ENCODE results near the gene C8B.

The C8B gene

GRCh38 chr1:56970280-56970679 lies 4.5 kb upstream of the C8B start:
- no peak for DNase-seq

DNA sequence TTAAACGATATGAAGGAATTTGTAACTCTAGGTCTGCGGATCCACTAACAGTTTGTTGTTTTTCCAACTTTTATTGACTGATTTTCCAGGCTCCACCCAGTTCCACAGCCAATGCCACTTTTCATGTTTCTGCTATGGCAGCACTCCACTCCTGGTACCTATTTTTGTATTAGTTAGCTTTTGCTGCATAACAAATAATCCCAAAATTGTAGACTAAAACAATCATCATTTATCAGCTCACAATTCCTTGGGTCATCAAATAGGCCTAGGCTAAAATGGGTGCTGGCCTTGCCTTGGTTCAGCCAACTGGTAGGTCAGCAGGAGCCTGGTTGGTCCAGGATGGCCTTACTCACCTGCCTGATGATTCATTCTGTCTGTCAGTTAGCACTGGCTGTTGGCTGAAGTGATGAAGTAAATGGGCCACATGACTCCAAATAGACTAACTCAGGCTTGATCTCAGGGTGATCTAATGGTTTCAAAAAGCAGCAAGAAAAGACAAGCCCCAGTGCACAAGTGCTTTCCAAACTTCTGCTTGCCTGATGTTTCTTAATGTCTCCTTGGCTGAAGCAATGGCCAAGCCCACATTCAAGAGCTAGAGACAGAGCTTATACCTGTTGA lies 3.2 kb upstream of the C8B start:
- DNase-seq: no peak

DNA sequence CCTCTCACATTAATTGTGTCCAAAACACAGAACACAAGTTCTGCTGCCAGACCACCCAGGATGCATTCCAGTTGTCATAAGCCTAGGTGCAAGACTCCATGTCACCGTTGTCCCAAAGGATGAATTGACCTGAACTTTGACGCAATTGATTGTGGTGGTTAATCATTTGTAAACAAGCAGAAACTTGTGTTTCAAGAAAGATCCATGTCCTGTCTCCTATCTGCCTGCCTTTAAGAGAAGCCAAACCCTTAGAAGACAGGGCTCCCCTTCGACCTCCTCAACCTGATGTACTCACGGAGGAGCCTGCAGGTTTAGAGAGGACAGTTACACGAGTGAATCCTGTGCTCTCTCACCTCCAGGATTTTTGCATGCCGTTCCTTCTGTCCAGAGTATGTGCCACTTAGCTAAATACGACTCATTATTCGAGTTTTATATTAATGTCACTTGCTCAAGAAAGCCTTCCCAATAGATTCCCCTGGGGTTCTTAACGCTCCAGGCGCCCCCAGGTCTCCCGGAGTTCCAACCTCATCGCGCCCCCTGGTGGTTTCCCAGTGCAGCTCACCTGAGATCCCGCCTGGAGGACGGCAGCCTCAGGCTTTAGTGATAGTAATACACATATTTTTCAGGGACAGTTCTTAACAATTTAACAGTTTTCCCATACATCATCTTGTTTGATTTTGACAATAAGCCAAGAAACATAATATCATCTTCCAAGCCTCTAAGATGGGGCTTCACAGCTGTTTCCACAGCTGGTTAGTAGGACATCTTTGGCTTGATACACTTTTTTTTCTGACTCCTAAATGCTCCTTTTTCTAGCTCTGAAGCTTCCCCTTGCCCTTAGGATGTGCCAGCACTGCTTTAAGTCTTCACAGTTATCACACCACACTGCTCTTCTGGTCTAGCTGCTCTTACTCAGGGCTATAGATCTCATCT lies 2.4 kb upstream of the C8B start:
- peak; percentile 47 for DNase-seq

- no peak for DNase-seq
Observed at GRCh38 chr1:56967355-56967754, 1.5 kb upstream of the C8B start.

- DNase-seq: no peak
Observed at GRCh38 chr1:56966698-56966999, 834 bp upstream of the C8B start.

- no peak for DNase-seq
Observed at GRCh38 chr1:56965191-56965590, 624 bp downstream of the C8B start.

- DNase-seq: no peak
Observed at GRCh38 chr1:56964349-56965017, 1.3 kb downstream of the C8B start.

DNA sequence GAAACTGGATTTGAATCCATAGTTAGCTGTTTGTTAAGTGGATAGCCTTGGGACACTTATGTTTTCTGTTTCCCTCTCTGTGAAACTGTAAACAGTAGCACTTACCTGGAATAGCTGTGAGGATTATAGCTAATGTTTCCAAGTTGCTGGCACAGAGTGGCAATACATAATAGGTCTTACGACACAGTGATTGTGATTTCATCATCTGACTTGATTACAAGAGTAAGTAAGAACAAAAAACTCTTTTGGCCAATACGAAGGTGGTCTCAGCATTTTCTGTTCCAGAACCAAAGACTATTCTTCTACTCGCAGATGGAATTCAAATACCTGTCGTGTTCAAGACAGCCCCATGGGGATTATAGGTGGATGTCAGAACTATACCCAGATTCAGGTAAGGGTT lies 2.1 kb downstream of the C8B start:
- DNase-seq: no peak

DNA sequence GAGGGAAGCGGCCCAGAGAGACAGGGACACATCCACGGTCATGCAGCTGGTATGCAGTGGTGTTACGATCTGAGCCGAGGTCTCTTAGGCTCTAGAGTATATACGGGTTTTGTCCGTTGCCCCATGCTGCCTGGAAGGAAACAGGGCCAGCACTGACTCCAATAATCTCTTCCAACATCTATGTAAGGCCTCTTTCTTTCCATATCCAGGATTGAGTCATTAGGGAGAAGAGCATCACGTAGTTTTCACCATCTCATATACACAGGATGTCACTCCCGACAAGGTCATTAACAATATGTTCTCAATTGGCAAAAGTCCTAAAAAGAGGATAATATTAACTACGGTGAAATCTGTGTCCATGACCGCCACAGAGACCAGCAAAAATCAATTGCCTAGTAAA lies 4.4 kb downstream of the C8B start:
- no peak for DNase-seq

DNA sequence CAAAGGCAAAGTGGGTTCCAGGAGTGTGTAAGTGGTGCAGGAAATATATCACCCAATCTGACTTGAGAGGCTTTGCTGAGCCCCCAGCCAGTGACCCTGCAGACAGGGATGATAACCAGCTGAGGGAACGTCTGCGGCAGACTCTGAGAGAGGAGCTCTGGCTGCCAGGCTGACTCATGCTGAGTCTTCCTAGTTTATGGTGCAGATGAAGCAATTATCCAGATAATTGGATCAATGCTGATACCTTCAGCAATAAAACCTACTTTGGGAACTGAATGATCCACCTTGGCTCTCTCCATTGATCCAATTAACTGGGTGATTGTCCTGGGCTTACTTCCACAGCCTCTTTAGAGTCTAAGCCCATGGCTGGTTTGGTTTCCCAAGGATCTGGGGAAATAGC lies 7.3 kb downstream of the C8B start:
- DNase-seq: no peak

DNA sequence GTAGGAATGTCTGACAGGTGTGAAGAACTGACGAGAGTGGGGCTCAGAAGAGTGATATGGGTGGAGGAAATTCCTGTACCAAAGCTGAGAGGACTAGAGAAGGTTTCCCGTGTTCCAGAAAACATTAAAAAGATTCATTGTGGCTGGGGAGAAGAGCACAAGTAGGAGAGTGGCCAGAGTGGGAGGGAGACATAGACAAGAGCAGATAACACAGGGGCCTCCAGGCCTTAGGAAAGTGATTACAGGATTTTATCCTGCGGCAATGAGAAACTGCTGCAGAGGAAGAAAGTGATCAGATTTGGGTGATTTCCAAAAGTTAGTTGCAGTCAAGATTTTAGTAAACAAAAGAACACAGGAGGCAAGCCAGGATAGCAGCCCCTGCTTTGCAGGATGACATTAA lies 7.9 kb downstream of the C8B start:
- no peak for DNase-seq

DNA sequence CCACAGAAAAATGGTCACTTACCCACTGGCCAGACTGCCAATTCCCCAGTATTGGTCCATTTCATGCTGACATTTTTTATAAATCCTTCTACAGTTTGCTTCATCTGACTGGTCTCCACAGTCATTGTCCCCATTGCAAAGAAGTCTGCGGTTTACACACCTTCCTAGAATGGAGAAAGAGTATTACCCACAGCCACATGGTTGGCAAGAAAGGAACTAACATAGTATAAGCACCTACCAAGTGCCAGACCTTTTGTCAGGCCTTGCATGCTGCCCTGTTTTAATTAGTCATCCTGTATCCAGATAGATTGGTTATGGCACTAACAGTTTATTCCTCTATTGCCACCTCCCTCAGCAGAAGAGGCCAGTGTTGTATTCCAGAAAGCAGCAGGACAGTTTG lies 11.2 kb downstream of the C8B start:
- no peak for DNase-seq

GRCh38 chr1:56953386-56953785 lies 12.4 kb downstream of the C8B start:
- no peak for DNase-seq

DNA sequence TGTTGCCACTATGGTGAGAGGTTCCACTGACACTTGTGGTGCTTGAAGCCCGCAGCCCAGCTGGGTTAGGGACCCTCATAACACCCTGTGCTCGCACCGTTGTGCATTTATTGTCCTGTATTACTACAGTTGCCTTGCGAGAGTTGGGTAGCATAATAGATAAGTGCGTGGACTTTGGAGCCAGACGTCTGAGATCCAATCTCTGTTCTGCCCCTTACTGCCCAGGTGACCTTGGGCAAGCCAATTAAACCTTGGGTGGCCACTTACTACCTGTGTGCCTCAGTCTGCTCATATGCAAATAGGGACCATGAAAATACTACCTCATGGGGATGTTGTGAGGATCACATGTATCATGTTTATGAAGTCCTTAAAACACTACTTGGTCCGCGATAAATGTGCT lies 13.3 kb downstream of the C8B start:
- no peak for DNase-seq

GRCh38 chr1:56948403-56949023 lies 17.3 kb downstream of the C8B start:
- DNase-seq: no peak

DNA sequence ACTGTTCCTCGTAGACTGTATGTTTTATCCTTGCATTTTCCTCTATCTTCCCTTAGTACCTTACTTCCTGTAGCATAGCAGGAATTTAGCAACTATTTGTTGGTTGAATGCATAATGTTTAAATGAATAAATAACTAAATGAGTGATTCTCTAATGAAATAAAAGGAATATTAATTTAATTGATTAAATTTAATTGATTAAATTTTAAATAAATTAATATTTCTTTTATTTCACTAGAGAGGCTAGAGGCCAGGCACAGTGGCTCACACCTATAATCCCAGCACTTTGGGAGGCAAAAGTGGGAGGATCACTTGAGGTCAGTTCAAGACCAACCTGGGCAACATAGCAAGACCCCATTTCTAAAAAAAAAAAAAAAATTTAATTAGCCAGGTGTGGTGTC lies 25.8 kb downstream of the C8B start:
- no peak for DNase-seq

GRCh38 chr1:56939209-56939608 lies 26.6 kb downstream of the C8B start:
- no peak for DNase-seq

GRCh38 chr1:56938646-56939045 lies 27.2 kb downstream of the C8B start:
- DNase-seq: no peak

GRCh38 chr1:56934430-56935060 lies 31.3 kb downstream of the C8B start:
- DNase-seq: no peak

- DNase-seq: no peak
Observed at GRCh38 chr1:56933606-56934005, 32.2 kb downstream of the C8B start.

DNA sequence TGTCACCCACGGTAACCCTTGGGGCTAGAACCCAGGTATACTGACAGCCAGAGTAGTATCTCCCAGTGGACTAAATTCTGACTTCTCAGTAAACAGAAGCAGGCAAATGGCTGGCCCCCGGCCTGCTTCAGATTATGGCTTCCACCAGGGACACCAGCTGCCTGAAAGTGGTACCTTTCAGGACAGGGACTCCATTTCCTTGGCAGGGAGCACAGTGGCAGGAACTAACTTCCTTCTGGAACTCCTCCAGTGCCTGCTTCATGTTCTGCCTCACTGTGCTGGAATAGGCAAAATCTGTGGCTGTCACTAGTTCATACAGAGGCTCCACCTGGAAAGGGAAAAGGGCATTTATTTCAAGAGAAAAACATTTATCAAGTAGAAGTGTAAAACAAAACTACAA lies 32.7 kb downstream of the C8B start:
- DNase-seq: no peak

- no peak for DNase-seq
Observed at GRCh38 chr1:56931686-56932085, 34.1 kb downstream of the C8B start.

- DNase-seq: no peak
Observed at GRCh38 chr1:56931211-56931610, 34.6 kb downstream of the C8B start.
